CD4-positive, alpha-beta T cell treated with Interleukin-1 beta for 1 hour (primary cell): ENCODE measurements around the gene CENPW.

ENCODE experiments used
- DNase-seq, 2 donors: peaks; one replicate each; pipeline ENCODE4 v3.0.0-alpha.2; 2020 to 2022

Gene CENPW

GRCh38 chr6:126339796-126340609 lies at the start of gene CENPW:
Gene CENPW, plus strand, starts transcription at chr6:126340115. Its CDS starts 159 bp downstream, at chr6:126340274.
- DNase-seq, result peak; percentile 88 to 91

GRCh38 chr6:126293891-126294524 lies 45.9 kb upstream of the CENPW start:
- no peak for DNase-seq

GRCh38 chr6:126300126-126300525 lies 39.8 kb upstream of the CENPW start:
- DNase-seq, result no peak

GRCh38 chr6:126300735-126301134 lies 39.2 kb upstream of the CENPW start:
- no peak for DNase-seq

- no peak for DNase-seq
Observed at GRCh38 chr6:126302191-126302590, 37.7 kb upstream of the CENPW start.

GRCh38 chr6:126307849-126308248 lies 32.1 kb upstream of the CENPW start:
- DNase-seq, result no peak

- no peak for DNase-seq
Observed at GRCh38 chr6:126308362-126308761, 31.6 kb upstream of the CENPW start.

GRCh38 chr6:126312013-126312665 lies 27.8 kb upstream of the CENPW start:
- DNase-seq, result no peak

- DNase-seq, result no peak
Observed at GRCh38 chr6:126313941-126314340, 26.0 kb upstream of the CENPW start.

- DNase-seq, result no peak
Observed at GRCh38 chr6:126318797-126319196, 21.1 kb upstream of the CENPW start.

- no peak for DNase-seq
Observed at GRCh38 chr6:126333729-126334128, 6.2 kb upstream of the CENPW start.

GRCh38 chr6:126335210-126335609 lies 4.7 kb upstream of the CENPW start:
- no peak for DNase-seq

- DNase-seq, result peak; percentile 11 to 25
Observed at GRCh38 chr6:126337323-126337722, 2.6 kb upstream of the CENPW start.

GRCh38 chr6:126341126-126341525 lies 1.2 kb downstream of the CENPW start:
- DNase-seq, result no peak

GRCh38 chr6:126344181-126344580 lies 4.3 kb downstream of the CENPW start:
- no peak for DNase-seq

- no peak for DNase-seq
Observed at GRCh38 chr6:126351960-126352359, 12.0 kb downstream of the CENPW start.

GRCh38 chr6:126352514-126352913 lies 12.6 kb downstream of the CENPW start:
- no peak for DNase-seq

- DNase-seq, result no peak
Observed at GRCh38 chr6:126356526-126356925, 16.6 kb downstream of the CENPW start.

GRCh38 chr6:126359936-126360537 lies 20.1 kb downstream of the CENPW start:
- no peak for DNase-seq

- DNase-seq, result no peak
Observed at GRCh38 chr6:126361832-126362440, 22.0 kb downstream of the CENPW start.

- DNase-seq, result no peak
Observed at GRCh38 chr6:126367849-126368248, 27.9 kb downstream of the CENPW start.

GRCh38 chr6:126372626-126373025 lies 32.7 kb downstream of the CENPW start:
- DNase-seq, result no peak

GRCh38 chr6:126373344-126373743 lies 33.4 kb downstream of the CENPW start:
- no peak for DNase-seq
